Prostate gland (tissue), 2 donors: Measurements from ENCODE around the gene ZNF547.

Source experiments
- POLR2A ChIP-seq: fragments of 450-650 bp; IDR thresholded peaks from one replicate; pipeline ENCODE4 v1.6.1; 2016; ENCODE audit warnings: antibody characterized with exemption, mild to moderate bottlenecking
- POLR2AphosphoS5 ChIP-seq: sonication (generic); formaldehyde crosslinking; IDR thresholded peaks from one replicate; pipeline ENCODE4 v1.6.1; 2017; ENCODE audit warnings: antibody characterized with exemption
- TF ChIP-seq, protein P1 (sequence below), 4 experiments: fragments of 200-600 bp in 2 of 4; fragments of 450-650 bp in 2 of 4; sonication (generic) in 2 of 4; IDR thresholded peaks; 1 replicate in 3 of 4; 2 replicates in 1 of 4; pipeline ENCODE4 v1.5.1; 2016 to 2019; ENCODE audit warnings: antibody characterized with exemption in 4 of 4, mild to moderate bottlenecking in 2 of 4, moderate library complexity in 2 of 4

DNA sequence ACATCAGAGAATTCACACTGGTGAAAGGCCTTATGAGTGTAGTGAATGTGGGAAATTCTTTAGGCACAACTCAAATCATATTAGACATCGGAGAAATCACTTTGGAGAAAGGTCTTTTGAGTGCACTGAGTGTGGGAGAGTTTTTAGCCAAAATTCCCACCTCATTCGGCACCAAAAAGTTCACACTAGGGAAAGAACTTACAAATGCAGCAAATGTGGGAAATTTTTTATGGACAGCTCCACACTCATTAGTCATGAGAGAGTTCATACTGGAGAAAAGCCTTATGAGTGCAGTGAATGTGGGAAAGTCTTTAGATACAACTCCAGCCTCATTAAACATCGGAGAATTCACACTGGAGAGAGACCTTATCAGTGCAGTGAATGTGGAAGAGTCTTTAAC, 57.7 kb downstream of the ZNF547 start:
- TF ChIP-seq, protein P1, sequence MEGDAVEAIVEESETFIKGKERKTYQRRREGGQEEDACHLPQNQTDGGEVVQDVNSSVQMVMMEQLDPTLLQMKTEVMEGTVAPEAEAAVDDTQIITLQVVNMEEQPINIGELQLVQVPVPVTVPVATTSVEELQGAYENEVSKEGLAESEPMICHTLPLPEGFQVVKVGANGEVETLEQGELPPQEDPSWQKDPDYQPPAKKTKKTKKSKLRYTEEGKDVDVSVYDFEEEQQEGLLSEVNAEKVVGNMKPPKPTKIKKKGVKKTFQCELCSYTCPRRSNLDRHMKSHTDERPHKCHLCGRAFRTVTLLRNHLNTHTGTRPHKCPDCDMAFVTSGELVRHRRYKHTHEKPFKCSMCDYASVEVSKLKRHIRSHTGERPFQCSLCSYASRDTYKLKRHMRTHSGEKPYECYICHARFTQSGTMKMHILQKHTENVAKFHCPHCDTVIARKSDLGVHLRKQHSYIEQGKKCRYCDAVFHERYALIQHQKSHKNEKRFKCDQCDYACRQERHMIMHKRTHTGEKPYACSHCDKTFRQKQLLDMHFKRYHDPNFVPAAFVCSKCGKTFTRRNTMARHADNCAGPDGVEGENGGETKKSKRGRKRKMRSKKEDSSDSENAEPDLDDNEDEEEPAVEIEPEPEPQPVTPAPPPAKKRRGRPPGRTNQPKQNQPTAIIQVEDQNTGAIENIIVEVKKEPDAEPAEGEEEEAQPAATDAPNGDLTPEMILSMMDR (IDR thresholded peaks at IDR 0.05), result no peak
- TF ChIP-seq POLR2A (no peak), POLR2AphosphoS5 (no peak)
